Mesendoderm (in vitro differentiated cells): Measurements from ENCODE around the gene MTO1.
A peak's percentile ranks its signal among the peaks of the same experiment; 100 is the strongest.

ENCODE experiments used
- DNase-seq: peaks from one replicate; pipeline ENCODE4 v3.0.0; 2013
- H2AK5ac ChIP-seq: 2 replicates; pipeline ENCODE4 v1.6.1; 2013; ENCODE audit warnings: low read length, inconsistent platforms
- H2BK120ac ChIP-seq: 2 replicates; pipeline ENCODE4 v1.6.1; 2013; ENCODE audit warnings: low read depth, mild to moderate bottlenecking, low read length, moderate library complexity, mixed read lengths
- H2BK15ac ChIP-seq: replicated peaks from 2 replicates; pipeline ENCODE4 v1.6.1; 2013; ENCODE audit warnings: low read depth, mild to moderate bottlenecking, moderate library complexity
- H2BK5ac ChIP-seq: 2 replicates; pipeline ENCODE4 v1.6.1; 2013; ENCODE audit warnings: low read length, inconsistent platforms
- H3K18ac ChIP-seq: 2 replicates; pipeline ENCODE4 v1.6.1; 2013; ENCODE audit warnings: mild to moderate bottlenecking, low read length, mixed read lengths
- H3K23ac ChIP-seq: one replicate; pipeline ENCODE4 v1.6.1; 2013; ENCODE audit warnings: low read length
- H3K27ac ChIP-seq: 2 replicates; pipeline ENCODE4 v1.5.1; 2013; ENCODE audit warnings: low read depth, mild to moderate bottlenecking, inconsistent platforms, low read length, moderate library complexity
- H3K27me3 ChIP-seq: 2 replicates; pipeline ENCODE4 v1.6.1; 2013; ENCODE audit warnings: low read length, control low read depth, mild to moderate bottlenecking, inconsistent platforms; ENCODE audit not compliant: insufficient read depth, poor library complexity
- H3K36me3 ChIP-seq: 2 replicates; pipeline ENCODE4 v1.6.1; 2013; ENCODE audit warnings: low read length, inconsistent platforms; ENCODE audit not compliant: control insufficient read depth, insufficient read depth
- H3K4ac ChIP-seq: one replicate; pipeline ENCODE4 v1.6.1; 2013; ENCODE audit warnings: low read depth, mild to moderate bottlenecking, low read length, moderate library complexity
- H3K4me1 ChIP-seq: 2 replicates; pipeline ENCODE4 v1.6.1; 2013; ENCODE audit warnings: low read depth, low read length, inconsistent platforms; ENCODE audit not compliant: control insufficient read depth
- H3K4me2 ChIP-seq: 2 replicates; pipeline ENCODE4 v1.6.1; 2013; ENCODE audit warnings: low read length
- H3K4me3 ChIP-seq: 2 replicates; pipeline ENCODE4 v1.5.1; 2013; ENCODE audit warnings: mild to moderate bottlenecking, low read length
- H3K56ac ChIP-seq: one replicate; pipeline ENCODE4 v1.6.1; 2013; ENCODE audit warnings: low read length
- H3K79me1 ChIP-seq: 2 replicates; pipeline ENCODE4 v1.6.1; 2013; ENCODE audit warnings: low read length, inconsistent platforms
- H3K79me2 ChIP-seq: 2 replicates; pipeline ENCODE4 v1.6.1; 2013; ENCODE audit warnings: mild to moderate bottlenecking, low read length; ENCODE audit not compliant: control insufficient read depth, insufficient read depth
- H3K9ac ChIP-seq: 2 replicates; pipeline ENCODE4 v1.6.1; 2013; ENCODE audit warnings: low read length, inconsistent platforms
- H4K5ac ChIP-seq: one replicate; pipeline ENCODE4 v1.6.1; 2013; ENCODE audit warnings: low read length
- H4K8ac ChIP-seq: one replicate; pipeline ENCODE4 v1.6.1; 2013; ENCODE audit warnings: low read depth, mild to moderate bottlenecking, control low read depth, low read length, moderate library complexity
- WGBS: extraction: QIAGEN DNeasy Blood & Tissue Kit; methylation state at CpG from one replicate; pipeline ENCODE4 v1.1.7; 2013; ENCODE audit warnings: low lambda C conversion rate, missing lambda C conversion rate; ENCODE audit not compliant: insufficient coverage; ENCODE audit errors: extremely low coverage; 5-methylcytosine and 5-hydroxymethylcytosine counted together

Gene MTO1

DNA sequence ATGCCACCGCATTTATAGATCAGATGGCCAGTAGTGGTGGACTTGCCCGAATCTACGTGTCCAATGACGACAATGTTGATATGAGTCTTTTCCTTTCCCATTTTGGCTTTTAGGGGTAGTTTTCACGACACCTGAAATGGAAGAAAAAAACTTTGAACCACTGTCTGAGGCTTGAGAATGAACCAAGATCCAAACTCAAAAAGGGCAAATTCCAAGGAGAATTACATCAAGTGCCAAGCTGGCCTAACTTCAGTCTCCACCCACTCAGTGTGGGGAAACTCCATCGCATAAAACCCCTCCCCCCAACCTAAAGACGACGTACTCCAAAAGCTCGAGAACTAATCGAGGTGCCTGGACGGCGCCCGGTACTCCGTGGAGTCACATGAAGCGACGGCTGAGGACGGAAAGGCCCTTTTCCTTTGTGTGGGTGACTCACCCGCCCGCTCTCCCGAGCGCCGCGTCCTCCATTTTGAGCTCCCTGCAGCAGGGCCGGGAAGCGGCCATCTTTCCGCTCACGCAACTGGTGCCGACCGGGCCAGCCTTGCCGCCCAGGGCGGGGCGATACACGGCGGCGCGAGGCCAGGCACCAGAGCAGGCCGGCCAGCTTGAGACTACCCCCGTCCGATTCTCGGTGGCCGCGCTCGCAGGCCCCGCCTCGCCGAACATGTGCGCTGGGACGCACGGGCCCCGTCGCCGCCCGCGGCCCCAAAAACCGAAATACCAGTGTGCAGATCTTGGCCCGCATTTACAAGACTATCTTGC, 58.6 kb downstream of the MTO1 start:
- H3K4ac ChIP-seq: peak overlapping the region; percentile 74
- H4K5ac ChIP-seq: no peak overlapping the region
- peak overlapping the region; percentile 81 for H3K23ac ChIP-seq
- peaks cover 2% of the 10 kb centered on the region for H3K4me1 ChIP-seq
- no peaks in the 10 kb centered on the region for H3K27me3 ChIP-seq
- no peak overlapping the region for H2BK15ac ChIP-seq
- peak overlapping the region; percentile 18 for H3K4me2 ChIP-seq
- H4K8ac ChIP-seq: peak overlapping the region; percentile 59
- peak overlapping the region; percentile 50 for H2BK120ac ChIP-seq
- H3K36me3 ChIP-seq: peaks cover 15% of the 10 kb centered on the region
- peak overlapping the region; percentile 96 for H3K9ac ChIP-seq
- peak overlapping the region; percentile 98 for H3K27ac ChIP-seq
- WGBS: no CpG with 5 or more reads among the region's 56 CpGs
- no peak overlapping the region for H2AK5ac ChIP-seq
- peak overlapping the region; percentile 97 for H3K18ac ChIP-seq
- H3K79me1 ChIP-seq: peaks cover 2% of the 10 kb centered on the region
- peak overlapping the region; percentile 72 for H2BK5ac ChIP-seq
- DNase-seq: peak; percentile 87
- peaks cover 24% of the 10 kb centered on the region for H3K79me2 ChIP-seq
- H3K56ac ChIP-seq: peak overlapping the region; percentile 100
- peak overlapping the region; percentile 95 for H3K4me3 ChIP-seq

GRCh38 chr6:73520688-73521350, 59.3 kb downstream of the MTO1 start, which contains the start of gene EEF1A1:
TSS of gene EEF1A1 (minus strand) at chr6:73521032. CDS start at chr6:73520026, 1,006 bp downstream.
- peak within 1 kb of the TSS; percentile 73 for H3K4me2 ChIP-seq
- no peak within 1 kb of the TSS for H2BK15ac ChIP-seq
- peak within 1 kb of the TSS; percentile 95 for H3K4ac ChIP-seq
- H3K4me3 ChIP-seq: peak within 1 kb of the TSS; percentile 97
- peak within 1 kb of the TSS; percentile 84 for H4K5ac ChIP-seq
- DNase-seq: peak; percentile 100
- no CpG with 5 or more reads among the region's 53 CpGs for WGBS
- peak within 1 kb of the TSS; percentile 100 for H3K56ac ChIP-seq
- H3K18ac ChIP-seq: peak within 1 kb of the TSS; percentile 97
- no peaks in the 10 kb centered on the region for H3K27me3 ChIP-seq
- H2AK5ac ChIP-seq: no peak within 1 kb of the TSS
- peaks cover 2% of the 10 kb centered on the region for H3K79me1 ChIP-seq
- H3K36me3 ChIP-seq: peaks cover 15% of the 10 kb centered on the region
- peak within 1 kb of the TSS; percentile 91 for H4K8ac ChIP-seq
- peak within 1 kb of the TSS; percentile 91 for H2BK5ac ChIP-seq
- H3K9ac ChIP-seq: peak within 1 kb of the TSS; percentile 99
- H3K27ac ChIP-seq: peak within 1 kb of the TSS; percentile 98
- peaks cover 24% of the 10 kb centered on the region for H3K79me2 ChIP-seq
- H2BK120ac ChIP-seq: peak within 1 kb of the TSS; percentile 50
- H3K4me1 ChIP-seq: peaks cover 2% of the 10 kb centered on the region
- H3K23ac ChIP-seq: peak within 1 kb of the TSS; percentile 99

- H3K4me1 ChIP-seq: peaks cover 2% of the 10 kb centered on the region
- H3K4me2 ChIP-seq: peak overlapping the region; percentile 73
- peak overlapping the region; percentile 84 for H4K5ac ChIP-seq
- H3K18ac ChIP-seq: peak overlapping the region; percentile 97
- peak overlapping the region; percentile 91 for H4K8ac ChIP-seq
- peaks cover 2% of the 10 kb centered on the region for H3K79me1 ChIP-seq
- no peaks in the 10 kb centered on the region for H3K27me3 ChIP-seq
- peak overlapping the region; percentile 99 for H3K9ac ChIP-seq
- DNase-seq: no peak
- peaks cover 15% of the 10 kb centered on the region for H3K36me3 ChIP-seq
- peaks cover 24% of the 10 kb centered on the region for H3K79me2 ChIP-seq
- no peak overlapping the region for H2AK5ac ChIP-seq
- peak overlapping the region; percentile 95 for H3K4ac ChIP-seq
- peak overlapping the region; percentile 97 for H3K4me3 ChIP-seq
- WGBS: no CpG with 5 or more reads among the region's 36 CpGs
- H3K56ac ChIP-seq: peak overlapping the region; percentile 100
- peak overlapping the region; percentile 5 for H2BK120ac ChIP-seq
- H2BK5ac ChIP-seq: peak overlapping the region; percentile 91
- H2BK15ac ChIP-seq: no peak overlapping the region
- peak overlapping the region; percentile 77 for H3K27ac ChIP-seq
- H3K23ac ChIP-seq: peak overlapping the region; percentile 99
Measured at GRCh38 chr6:73521351-73521985, 59.9 kb downstream of the MTO1 start.

- H3K56ac ChIP-seq: peak overlapping the region; percentile 72
- H3K18ac ChIP-seq: peak overlapping the region; percentile 11
- no peaks in the 10 kb centered on the region for H3K27me3 ChIP-seq
- DNase-seq: peak; percentile 36
- H3K23ac ChIP-seq: no peak overlapping the region
- H3K4me1 ChIP-seq: peaks cover 2% of the 10 kb centered on the region
- WGBS: no CpG with 5 or more reads among the region's 50 CpGs
- peak overlapping the region; percentile 45 for H3K9ac ChIP-seq
- no peak overlapping the region for H3K4ac ChIP-seq
- H2BK5ac ChIP-seq: no peak overlapping the region
- peak overlapping the region; percentile 1 for H4K8ac ChIP-seq
- H3K79me2 ChIP-seq: peaks cover 19% of the 10 kb centered on the region
- no peaks in the 10 kb centered on the region for H3K79me1 ChIP-seq
- H2BK120ac ChIP-seq: no peak overlapping the region
- H2BK15ac ChIP-seq: no peak overlapping the region
- H3K27ac ChIP-seq: no peak overlapping the region
- peaks cover 8% of the 10 kb centered on the region for H3K36me3 ChIP-seq
- no peak overlapping the region for H3K4me2 ChIP-seq
- H2AK5ac ChIP-seq: no peak overlapping the region
- no peak overlapping the region for H3K4me3 ChIP-seq
- H4K5ac ChIP-seq: no peak overlapping the region
Measured at GRCh38 chr6:73523434-73524123, 62.0 kb downstream of the MTO1 start.

- Histone ChIP-seq H3K4me1 (peaks cover 2% of the 10 kb centered on the region), H3K27ac (no peak overlapping the region), H3K36me3 (no peaks in the 10 kb centered on the region), H3K23ac (no peak overlapping the region), H4K5ac (no peak overlapping the region), H3K79me1 (no peaks in the 10 kb centered on the region), H3K9ac (no peak overlapping the region), H2BK5ac (no peak overlapping the region), H2BK120ac (no peak overlapping the region), H3K4ac (no peak overlapping the region), H3K4me2 (no peak overlapping the region), H3K56ac (no peak overlapping the region), H3K4me3 (no peak overlapping the region), H4K8ac (no peak overlapping the region), H3K79me2 (peaks cover under 1% of the 10 kb centered on the region), H2BK15ac (no peak overlapping the region), H3K27me3 (no peaks in the 10 kb centered on the region), H2AK5ac (no peak overlapping the region), H3K18ac (no peak overlapping the region)
- no peak for DNase-seq
- WGBS: no CpG with 5 or more reads among the region's 3 CpGs
Measured at GRCh38 chr6:73525546-73526330, 64.2 kb downstream of the MTO1 start.
